GM18499 (cell line): Measurements from ENCODE around the gene PCDHA8.
"Not testable (repeated sequence)": the region's sequence is repeated elsewhere in the genome, so short reads cannot be mapped to it uniquely, and the experiment has no call there.

ENCODE experiments used
- ATAC-seq: cut with Tn5 transposase; IDR thresholded peaks from one replicate; pipeline ENCODE4 v1.9.1; 2021; ENCODE audit warnings: moderate number of reproducible peaks; ENCODE audit not compliant: insufficient read depth, unreplicated experiment

The PCDHA8 gene

GRCh38 chr5:140840978-140841962 is at the start of gene PCDHA8:
Gene PCDHA8, plus strand, starts transcription at chr5:140841187. Its CDS starts 135 bp downstream, at chr5:140841322.
- no peak for ATAC-seq

GRCh38 chr5:140794595-140795258 is 46.3 kb upstream of the PCDHA8 start, which contains the start of gene PCDHA2:
Gene PCDHA2, plus strand, starts transcription at chr5:140794852.
- no peak for ATAC-seq

GRCh38 chr5:140795259-140795641 is 45.7 kb upstream of the PCDHA8 start:
- no peak for ATAC-seq

- ATAC-seq: not testable (repeated sequence)
These were observed 44.8 kb upstream of the PCDHA8 start for GRCh38 chr5:140796072-140796717.

- no peak for ATAC-seq
These were observed 44.3 kb upstream of the PCDHA8 start for GRCh38 chr5:140796718-140797095.

GRCh38 chr5:140800816-140801493 is 40.0 kb upstream of the PCDHA8 start, which contains the start of gene PCDHA3:
Gene PCDHA3, plus strand, starts transcription at chr5:140801057.
- ATAC-seq: no peak

- no peak for ATAC-seq
These were observed 39.5 kb upstream of the PCDHA8 start for GRCh38 chr5:140801494-140801841.

- not testable (repeated sequence) for ATAC-seq
These were observed 38.6 kb upstream of the PCDHA8 start for GRCh38 chr5:140802381-140802780.

GRCh38 chr5:140802781-140803271 is 38.2 kb upstream of the PCDHA8 start:
- no peak for ATAC-seq

GRCh38 chr5:140806834-140807775 is 33.9 kb upstream of the PCDHA8 start, which contains the start of gene PCDHA4:
Gene PCDHA4, plus strand, starts transcription at chr5:140807068.
- ATAC-seq: no peak

- not testable (repeated sequence) for ATAC-seq
These were observed 32.6 kb upstream of the PCDHA8 start for GRCh38 chr5:140808241-140808888.

GRCh38 chr5:140808889-140809291 is 32.1 kb upstream of the PCDHA8 start:
- no peak for ATAC-seq

- ATAC-seq: no peak
These were observed 19.4 kb upstream of the PCDHA8 start, which contains the start of gene PCDHA5 for GRCh38 chr5:140821375-140822280. Gene PCDHA5, plus strand, starts transcription at chr5:140821613.

GRCh38 chr5:140822281-140822629 is 18.7 kb upstream of the PCDHA8 start:
- no peak for ATAC-seq

- not testable (repeated sequence) for ATAC-seq
These were observed 18.0 kb upstream of the PCDHA8 start for GRCh38 chr5:140822969-140823368.

- ATAC-seq: no peak
These were observed 17.5 kb upstream of the PCDHA8 start for GRCh38 chr5:140823475-140823874.

- ATAC-seq: no peak
These were observed 13.2 kb upstream of the PCDHA8 start, which contains the start of gene PCDHA6 for GRCh38 chr5:140827704-140828361. Gene PCDHA6, plus strand, starts transcription at chr5:140827960. Its CDS starts 132 bp downstream, at chr5:140828092.
